Effector CD4-positive, alpha-beta T cell (primary cell): ENCODE results near the gene TRAF6.
"Not testable (repeated sequence)": the region's sequence is repeated elsewhere in the genome, so short reads cannot be mapped to it uniquely, and the experiment has no call there.

ENCODE experiments used
- DNase-seq: peaks from one replicate; pipeline ENCODE4 v3.0.0-alpha.2; 2020

TRAF6 gene

DNA sequence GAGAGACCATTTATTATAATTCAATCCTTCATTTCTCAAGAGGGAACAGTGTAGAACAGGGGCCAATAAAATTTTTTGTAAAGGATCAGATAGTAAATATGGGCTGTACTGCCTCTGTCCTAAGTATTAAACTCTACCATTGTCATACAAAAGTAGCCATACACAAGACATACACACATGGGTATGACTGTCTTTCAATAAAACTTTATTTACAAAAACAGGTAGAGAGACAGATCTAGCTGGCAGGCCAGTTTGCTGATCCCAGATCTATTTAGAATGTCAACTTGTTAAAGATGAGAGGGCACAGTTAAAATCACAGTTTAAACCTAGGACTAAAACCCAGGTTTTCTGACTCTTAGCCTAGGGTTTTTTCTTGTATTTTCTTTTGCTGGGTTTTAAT lies 16.7 kb downstream of the TRAF6 start:
- DNase-seq = no peak

DNA sequence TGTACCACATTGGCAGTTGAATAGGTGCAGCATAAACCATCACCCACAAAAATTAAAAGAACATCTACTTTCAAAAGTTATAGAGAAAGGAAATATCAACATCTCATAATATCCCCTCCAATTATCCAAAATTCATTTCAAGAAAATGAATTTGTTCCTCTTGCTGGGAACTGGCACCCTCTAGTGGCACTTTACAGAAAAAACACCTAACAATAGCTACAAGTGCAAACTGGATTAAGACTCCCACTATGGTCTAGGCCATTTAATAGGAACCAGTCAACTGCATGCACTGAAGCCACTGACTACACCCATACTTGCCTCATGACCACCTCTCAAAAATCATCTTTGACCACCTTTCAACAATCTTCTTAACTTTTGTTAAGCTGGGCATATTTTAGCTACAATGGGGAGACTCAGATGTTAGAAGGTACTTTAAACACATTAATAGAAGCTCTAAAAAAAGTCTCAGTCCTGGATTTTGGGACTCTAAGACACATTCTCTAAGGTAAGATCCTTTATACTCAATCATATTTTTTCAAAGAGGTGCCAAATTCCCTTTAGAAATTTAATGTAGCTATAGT lies 17.3 kb downstream of the TRAF6 start:
- peak; percentile 7 for DNase-seq

DNA sequence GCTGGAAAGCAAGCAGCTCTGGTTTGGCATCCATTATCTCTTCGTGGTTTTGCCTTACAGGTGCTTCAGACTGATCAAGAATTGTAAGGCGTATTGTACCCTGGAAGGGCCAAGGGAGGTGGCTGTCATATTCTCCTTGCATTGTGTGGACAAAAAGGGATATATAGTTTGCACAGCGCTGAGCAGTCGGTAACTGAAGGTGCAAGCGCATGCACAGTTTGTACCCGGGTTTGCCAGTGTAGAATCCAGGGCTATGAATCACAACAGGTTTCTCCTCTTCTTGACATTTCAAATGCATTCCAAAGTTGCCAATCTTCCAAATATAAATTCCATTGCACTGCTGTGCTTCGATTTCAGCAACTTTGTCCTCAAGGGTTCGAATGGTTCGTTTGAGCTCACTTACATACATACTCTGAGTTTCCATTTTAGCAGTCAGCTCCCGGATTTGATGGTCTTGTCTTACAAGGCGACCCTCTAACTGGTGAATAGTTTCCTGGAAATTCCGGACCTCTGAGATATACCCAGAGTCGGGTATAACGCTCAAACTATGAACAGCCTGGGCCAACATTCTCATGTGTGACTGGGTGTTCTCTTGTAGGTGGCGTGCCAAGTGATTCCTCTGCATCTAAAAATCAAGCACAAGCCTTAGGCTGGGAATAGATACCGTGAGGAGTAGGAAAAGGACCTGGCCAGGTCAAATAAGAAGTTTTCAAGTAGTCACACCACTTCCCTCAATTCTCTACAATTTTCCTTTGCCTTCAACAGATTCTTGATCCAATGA lies 19.9 kb downstream of the TRAF6 start:
- no peak for DNase-seq

DNA sequence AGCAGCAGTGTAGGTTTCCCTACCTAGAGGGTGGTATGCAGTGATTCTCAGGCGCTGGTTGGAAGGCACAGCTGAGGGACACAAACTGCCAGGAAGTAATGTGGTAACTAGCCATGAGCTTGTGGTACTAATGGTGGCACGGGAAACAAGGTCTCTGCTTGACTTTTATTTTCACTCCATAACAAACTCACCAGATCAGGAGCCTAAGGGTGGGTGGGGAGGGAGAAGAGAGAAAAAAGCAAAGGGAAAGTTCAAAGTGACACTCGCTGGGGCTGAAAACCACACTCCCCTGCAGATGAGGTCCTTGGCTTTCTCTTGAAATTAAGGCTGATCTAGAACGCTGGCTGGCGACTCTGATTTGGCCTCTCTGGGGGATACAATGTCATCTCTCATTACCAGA lies 22.0 kb downstream of the TRAF6 start:
- DNase-seq = no peak

DNA sequence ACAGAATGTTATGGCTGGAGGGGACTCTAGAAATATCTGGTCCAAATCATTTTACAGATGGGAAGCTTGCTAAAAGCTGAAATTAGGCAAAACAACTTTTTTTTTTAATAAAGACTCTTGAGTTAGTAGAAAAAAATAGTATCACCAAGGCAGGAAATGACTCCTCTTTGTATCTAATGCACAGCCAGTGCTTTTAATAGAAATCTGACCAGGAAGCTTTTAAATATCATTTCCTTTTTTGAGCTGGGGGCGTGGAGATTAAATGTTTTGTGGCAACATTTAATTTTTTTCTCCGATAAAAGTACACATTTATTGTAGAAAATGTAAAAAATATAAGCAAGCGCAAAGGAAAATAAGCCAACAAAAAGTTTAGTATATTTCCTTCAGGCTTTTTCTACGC lies 22.5 kb downstream of the TRAF6 start:
- DNase-seq = no peak

DNA sequence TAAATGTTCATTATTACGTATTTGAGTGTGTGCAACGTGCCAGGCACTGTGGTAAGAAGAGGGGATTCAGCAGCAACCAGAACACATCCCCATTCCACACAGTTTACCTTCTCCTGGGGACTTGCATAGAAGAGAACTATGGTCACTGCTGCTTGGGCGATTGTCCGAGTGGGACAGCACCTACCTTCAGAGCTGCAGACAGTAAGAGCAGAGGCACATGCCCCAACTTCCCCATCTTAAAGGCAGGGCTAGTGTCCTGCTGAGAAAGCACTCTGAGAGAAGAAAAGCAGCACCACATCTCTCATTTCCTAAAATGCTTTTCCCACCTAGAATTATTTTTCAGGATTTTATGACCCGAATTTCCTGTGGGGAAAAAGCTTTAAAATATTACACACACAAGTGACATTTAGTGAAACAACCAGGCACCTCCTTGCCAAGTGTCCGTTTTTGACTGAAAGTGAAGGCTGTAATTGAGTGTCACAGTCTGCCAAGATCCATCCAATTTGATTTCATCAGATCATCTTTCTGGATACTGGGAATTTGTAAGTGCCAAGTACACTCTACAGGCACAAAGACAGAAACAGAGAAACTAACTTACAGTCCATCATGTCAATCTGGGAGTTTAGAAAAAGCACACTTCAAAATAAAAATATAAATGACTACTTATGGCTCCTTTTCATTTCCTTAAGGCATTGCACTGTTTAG lies 24.6 kb downstream of the TRAF6 start:
- DNase-seq = no peak

DNA sequence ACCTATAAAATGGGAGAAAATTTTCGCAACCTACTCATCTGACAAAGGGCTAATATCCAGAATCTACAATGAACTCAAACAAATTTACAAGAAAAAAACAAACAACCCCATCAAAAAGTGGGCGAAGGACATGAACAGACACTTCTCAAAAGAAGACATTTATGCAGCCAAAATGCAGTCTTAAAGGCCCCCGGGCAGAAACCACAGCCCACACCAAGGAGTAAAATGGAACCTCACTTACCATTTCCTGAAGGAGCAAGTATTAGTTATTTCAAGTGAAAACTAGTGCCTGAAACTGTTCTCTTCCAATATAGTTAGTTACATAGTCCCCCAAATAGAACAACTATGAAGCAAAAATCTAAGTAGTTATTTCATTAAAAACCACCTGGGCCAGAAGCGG lies 27.0 kb downstream of the TRAF6 start:
- DNase-seq = not testable (repeated sequence)

DNA sequence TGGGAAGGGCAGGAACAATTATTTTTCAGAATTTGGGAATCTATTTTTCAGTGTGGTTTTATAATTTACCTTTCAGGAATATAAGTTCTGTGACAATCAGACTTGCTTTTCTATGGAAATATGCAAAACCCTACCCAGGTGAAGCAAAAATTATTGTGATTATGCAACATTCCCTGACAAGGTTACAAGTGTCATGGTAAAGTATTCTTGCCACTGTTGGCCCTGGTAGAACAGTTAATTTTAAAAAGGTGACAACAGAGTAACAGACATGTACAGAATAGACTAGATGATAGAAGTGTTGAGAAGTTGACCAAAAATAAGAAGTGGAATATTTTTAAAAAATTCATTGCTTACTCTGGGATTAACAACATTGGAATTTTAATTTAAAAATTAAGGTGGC lies 29.2 kb downstream of the TRAF6 start:
- no peak for DNase-seq

DNA sequence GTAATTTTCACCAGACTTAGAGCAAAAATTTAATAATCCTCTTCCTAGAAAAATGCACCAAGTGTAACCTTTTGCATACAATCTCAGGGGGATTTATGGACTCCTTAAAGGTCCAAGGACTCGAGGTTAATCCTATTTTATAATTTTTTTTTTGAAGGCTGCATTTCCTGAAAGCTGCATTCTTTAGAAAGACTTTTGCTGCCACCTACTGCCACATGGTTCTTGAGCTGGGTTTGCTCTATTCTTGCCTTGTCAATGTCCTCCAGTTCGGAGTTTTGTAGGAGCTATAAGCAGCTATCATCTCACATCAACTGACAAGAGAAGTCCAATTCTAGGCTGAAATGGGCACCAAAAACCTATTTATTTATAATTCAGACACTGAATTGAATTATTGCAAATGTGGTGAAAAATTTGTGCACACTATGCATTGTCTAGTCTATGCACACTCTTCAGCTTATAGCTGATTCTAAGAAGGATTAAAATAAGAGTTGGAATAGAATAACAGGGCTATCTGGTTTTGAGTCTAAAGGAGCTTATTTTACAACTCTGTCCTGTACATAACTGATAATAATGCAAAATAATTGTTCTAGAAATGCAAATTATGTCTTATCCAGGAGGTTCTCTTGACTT lies 31.3 kb downstream of the TRAF6 start:
- peak; percentile 11 for DNase-seq

DNA sequence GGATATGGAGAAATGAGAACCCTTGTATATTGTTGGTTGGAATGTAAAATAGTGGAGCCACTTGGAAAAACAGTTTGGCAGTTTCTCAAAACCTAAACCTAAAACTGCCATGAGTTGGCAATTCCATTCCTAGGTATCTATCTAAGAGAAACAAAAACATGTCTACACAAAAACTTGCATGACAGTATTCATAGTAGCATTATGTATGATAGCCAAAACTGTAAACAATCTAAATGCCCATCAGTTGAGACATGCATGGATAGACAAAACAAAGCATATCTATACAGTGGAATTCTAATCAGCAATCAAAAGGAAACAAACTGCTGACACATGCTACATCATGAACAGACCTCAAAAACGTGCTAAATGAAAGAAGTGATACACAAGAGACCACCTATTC lies 34.9 kb downstream of the TRAF6 start:
- no peak for DNase-seq

DNA sequence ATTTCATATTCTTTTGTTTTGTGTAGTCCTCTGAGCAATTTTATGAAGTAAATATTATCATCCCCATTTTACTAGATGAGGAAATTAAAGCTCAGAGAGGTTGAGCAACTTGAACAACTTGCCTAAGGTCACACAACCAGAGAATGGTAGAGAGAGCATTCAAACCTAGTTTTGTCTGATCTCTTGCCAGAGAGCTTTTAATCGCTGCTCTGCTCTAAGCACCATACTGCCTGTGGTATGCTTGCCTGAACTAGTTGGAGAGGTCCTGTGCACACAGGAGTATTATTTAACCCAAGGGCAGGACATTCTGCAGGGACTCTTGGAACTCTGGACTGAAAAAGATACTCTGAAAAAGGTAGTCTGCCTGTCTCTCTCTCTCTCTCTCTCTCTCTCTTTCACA lies 38.5 kb downstream of the TRAF6 start:
- DNase-seq = no peak

DNA sequence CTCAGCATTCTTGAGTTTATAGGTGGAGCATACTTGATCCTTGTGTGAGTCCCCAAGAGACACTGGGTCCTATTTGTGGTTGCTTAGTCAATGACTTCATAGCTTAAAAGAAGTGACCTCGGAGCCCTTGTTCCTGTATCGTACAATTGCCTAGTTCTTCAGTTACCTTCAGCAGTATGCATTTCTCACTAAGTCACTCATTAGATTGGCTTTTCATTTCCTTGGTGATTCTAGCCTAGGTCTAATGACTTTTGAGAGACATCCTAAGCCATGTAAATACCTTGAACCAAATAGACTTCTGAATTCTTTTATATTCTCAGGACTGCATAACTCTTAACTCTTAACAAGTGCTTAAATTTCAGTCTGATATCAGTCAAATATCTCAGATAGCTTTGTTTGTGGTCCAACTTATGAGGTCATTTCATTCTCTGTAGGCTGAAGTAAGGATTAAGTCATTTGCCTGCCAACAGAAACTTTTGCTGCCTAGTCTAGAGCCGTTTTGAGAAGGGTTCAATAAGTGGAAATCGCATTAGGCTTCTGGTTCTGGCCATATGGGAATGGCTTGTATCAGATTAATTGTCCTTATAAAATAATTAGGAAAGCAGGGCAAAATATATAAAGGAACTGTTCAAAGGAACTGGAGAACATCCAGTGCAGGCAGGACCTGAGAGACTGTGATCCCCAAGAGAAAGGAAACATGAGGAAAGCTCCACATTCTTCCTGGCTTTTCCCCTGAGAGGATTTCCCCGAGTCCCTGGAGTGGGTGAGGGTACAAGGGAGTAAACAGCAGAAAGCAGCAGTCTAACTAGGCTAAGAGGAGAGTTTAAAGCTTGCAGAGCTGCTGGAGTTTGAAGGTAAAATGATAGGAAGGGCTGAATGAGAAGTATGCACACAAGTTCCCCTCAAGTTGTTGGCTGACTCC lies 39.9 kb downstream of the TRAF6 start:
- DNase-seq = no peak

DNA sequence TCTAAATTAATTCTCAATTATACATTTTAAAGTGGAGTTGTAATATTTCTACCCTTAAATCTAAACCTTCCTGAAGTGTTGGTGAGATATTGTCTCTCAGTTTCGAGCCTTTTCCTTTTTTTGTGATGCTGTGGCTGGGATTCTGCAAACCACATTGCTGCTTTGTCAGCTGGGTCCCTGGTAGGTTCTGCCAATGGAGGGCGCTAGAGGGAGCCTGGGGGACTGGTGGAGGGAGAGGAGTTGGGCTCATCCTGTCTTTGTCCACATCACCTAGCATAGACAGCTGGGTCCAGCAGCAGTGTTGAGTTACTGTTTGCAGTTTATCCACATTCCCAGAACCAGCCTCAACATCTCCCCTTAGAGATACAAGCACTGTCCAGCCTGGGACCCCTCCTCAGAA lies 41.0 kb downstream of the TRAF6 start:
- DNase-seq = no peak

DNA sequence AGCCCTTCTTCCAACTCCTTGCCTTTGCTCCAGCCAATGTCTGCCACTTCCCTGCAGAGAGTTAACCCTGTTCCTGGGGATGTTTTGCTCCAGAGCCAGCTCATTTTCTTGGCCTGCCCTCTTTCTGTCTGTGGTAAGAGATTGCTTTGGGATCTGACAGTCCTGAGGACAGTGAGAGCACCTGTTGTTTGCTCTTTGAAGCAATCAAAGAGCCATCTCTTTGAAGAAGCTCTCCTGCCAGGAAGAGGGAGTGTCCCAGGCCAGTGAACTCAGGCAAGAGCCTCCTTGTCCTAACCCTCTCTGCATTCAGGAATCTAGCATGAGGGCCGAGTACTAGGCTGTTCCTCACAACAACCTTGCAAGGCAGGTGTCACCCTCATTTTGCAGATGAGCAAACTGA lies 42.2 kb downstream of the TRAF6 start:
- DNase-seq = no peak

DNA sequence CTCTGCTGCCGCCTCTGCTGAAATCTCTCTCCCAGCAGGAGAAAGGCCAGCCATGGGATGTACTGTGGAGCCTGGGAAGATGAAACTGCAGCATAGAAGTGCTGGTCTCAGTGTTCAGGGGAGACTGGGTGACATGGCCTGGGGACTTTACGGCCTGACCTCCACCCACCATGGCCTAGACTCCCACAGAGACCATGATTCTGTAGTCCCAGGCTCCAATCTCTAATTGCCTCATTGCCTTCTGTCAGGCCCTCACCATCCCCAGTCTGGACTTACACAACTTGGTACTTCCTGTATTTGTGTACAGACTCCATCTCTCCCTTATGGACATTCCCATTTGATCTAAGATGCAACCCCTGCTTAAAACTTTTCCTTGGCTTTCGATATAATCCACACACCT lies 43.1 kb downstream of the TRAF6 start:
- no peak for DNase-seq

DNA sequence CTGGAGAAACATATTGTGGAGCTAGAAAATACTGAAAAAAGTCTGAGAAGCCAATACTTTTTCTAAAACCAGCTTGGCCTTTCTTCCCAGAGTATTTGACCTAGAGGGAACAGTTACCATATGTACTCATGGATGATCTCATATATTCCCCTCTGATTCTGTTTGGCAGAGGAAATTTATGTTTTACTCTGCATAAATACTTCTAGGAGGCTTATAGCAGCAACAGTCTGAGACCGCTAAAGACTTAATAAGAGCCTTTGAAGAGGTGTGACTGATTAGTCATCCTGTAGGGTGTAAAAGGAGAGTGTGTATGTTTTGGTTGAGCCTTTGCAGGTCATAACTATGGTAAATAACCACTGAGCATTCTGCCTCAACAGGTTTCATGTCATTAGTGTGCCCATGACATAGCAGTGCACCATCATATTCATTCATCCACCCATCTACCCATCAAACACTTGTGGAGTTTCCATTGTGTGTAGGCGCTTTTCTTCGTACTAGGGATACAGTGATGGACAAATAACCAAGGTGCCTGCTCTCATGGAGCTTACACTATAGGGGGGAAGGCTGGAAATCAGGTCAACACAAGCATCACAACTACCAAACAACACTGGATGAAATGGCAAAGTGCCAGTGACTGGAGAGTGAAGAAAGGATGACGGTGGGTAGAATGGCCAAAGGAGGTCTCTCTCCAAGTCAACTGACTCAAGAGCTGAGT lies 44.5 kb downstream of the TRAF6 start:
- DNase-seq = no peak

DNA sequence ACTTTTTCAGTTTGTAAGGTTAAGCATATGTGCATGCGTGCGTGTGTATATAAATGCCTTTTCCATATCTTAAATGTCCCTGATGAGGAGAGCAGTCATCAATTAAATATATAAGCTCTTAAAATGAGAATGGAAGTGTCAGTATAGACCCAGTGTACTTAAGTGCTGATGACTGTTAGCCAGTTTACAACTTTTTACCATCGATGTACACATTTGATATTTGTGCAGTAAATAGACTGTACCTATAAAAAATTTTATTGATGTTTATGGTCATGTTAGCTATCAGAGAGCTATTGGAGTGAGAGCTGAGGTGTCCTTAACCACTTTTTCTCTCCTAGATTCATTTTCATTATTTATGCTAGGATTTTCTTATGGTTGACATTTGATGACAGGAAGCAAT lies 45.4 kb downstream of the TRAF6 start:
- no peak for DNase-seq

DNA sequence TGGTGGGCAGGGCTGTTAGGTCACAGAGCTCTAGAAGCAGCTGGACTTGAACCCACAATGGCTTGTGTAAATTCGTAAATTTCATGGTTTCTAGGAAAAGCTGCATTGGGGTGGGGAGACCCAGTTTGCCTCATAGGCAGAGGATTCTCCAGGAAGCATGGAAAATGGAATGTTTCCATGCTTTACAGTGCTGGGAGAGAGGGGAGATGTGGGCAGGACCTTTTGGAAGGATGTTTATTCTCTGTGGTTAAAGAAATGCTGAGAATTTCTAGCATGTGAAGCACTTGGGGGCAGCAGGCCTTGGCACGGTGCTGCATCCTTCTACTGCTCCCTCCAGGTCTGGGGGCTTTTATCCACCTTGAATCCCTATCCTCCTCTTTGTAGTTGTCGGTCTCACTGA lies 46.3 kb downstream of the TRAF6 start:
- no peak for DNase-seq

DNA sequence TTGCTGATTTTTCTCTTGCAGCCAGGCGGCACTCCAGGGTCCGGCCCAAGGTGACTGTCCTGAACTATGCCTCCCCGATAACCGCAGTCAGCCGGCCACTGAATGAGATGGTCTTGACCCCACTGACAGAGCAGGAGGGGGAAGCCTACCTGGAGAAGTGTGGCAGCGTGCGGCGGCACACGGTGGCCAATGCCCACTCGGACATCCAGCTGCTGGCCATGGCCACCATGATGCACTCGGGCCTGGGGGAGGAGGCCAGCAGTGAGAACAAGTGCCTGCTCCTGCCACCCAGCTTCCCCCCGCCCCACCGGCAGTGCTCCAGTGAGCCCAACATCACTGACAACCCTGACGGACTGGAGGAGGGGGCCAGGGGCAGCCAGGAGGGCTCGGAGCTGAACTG lies 47.8 kb downstream of the TRAF6 start:
- DNase-seq = no peak

DNA sequence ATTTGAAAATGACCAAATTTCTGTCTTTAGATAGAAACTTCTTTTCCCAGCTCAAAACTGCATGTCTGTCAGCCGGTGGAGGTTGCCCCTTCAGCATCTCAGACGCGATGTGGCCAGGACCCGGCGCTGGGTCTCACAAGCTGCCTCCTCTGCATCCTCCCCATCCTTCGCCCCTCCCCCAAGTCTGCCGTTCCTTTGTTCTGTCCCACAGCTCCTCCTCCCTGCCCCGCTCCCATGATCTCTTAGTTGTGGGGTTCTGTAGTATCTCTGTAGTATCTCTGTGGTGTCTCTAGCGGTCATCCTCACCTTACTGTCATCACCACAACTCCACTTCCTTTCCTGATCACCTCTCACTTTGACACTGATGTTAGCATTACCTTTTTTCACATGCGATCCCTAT lies 49.9 kb downstream of the TRAF6 start:
- DNase-seq = no peak

DNA sequence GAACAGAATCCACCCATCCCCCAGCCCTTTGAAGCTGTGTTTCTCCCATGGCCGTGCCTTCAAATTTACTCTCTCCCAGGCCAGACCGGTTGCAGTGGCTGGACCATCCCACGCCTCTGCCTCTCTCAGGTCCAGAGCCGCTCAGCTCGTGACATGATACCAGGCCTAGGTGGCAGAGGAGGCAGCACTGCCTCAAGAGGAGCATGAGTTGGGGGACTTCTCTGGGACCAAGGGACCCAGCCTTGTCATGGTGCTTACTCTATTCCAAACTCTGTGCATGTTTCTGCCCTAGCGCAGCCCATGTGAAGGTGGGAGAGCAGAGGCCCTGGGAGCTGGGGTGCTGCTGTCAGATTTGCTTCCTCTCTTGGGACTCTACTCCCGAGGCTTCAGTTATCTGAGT lies 51.0 kb downstream of the TRAF6 start:
- DNase-seq = no peak
